Measurements from ENCODE around the gene RPP40.

- TF ChIP-seq POLR2A (IDR thresholded peaks at IDR 0.05) (no peak), POLR2AphosphoS5 (IDR thresholded peaks at IDR 0.05) (no peak), CTCF (IDR thresholded peaks at IDR 0.05) (no peak)
Observed at GRCh38 chr6:4970739-4971395, 33.0 kb downstream of the RPP40 start.

Measured in stomach (tissue), 4 donors.